Measurements from ENCODE around the gene CABS1.

The CABS1 gene

GRCh38 chr4:70380578-70380977 is 45.8 kb downstream of the CABS1 start:
- in situ Hi-C loops (cut with MboI; ENCODE audit: low sequenced_read_pairs), result no loop called here

GRCh38 chr4:70382691-70383181 is 48.0 kb downstream of the CABS1 start, which contains the start of gene SMR3B:
Gene SMR3B, plus strand, starts transcription at chr4:70383131. Its CDS starts 1,380 bp downstream, at chr4:70384511.
- in situ Hi-C loops (cut with MboI; ENCODE audit: low sequenced_read_pairs), result no loop called here

Data from HL-60/S4 (cell line).